Epithelial cell of prostate (primary cell): ENCODE data around the gene ITGB6.
A peak's percentile ranks its signal among the peaks of the same experiment; 100 is the strongest.

Experiments used
- DNase-seq: peaks from one replicate; pipeline ENCODE4 v3.0.0-alpha.2; 2011; ENCODE audit warnings: low read depth, low spot score
- H3K27ac ChIP-seq: fragments of 450-650 bp; 2 replicates; pipeline ENCODE4 v1.5.1; 2017; ENCODE audit warnings: mild to moderate bottlenecking

ITGB6 gene

GRCh38 chr2:160199683-160200389 is at the start of gene ITGB6:
TSS of gene ITGB6 (minus strand) at chr2:160200272. CDS start at chr2:160200063, 209 bp downstream.
- peak within 1 kb of the TSS; percentile 76 for H3K27ac ChIP-seq
- DNase-seq: no peak

- no peak overlapping the region for H3K27ac ChIP-seq
- DNase-seq: no peak
Observed at GRCh38 chr2:160247296-160248035, 47.4 kb upstream of the ITGB6 start.

DNA sequence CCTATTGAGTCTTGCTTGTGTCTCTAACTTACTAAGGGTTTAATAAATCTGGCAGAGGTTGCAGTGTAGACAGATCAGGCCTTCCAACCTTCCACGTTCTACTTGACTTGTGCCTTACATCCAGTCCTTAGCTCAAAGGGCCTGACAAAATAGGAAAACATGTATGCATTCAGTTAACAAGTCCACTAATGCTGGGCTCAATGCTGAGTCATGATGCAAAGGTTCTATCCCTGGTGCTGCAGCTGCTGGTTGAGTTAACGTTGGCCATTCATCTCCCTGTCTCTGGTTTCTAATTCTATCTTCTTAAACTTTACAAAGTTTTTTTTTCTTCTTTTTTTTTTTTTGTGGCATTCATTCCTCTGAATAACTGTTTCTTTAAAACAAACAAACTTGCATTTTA is 46.3 kb upstream of the ITGB6 start:
- H3K27ac ChIP-seq: no peak overlapping the region
- no peak for DNase-seq

- DNase-seq: no peak
Observed at GRCh38 chr2:160245614-160246155, 45.6 kb upstream of the ITGB6 start.

DNA sequence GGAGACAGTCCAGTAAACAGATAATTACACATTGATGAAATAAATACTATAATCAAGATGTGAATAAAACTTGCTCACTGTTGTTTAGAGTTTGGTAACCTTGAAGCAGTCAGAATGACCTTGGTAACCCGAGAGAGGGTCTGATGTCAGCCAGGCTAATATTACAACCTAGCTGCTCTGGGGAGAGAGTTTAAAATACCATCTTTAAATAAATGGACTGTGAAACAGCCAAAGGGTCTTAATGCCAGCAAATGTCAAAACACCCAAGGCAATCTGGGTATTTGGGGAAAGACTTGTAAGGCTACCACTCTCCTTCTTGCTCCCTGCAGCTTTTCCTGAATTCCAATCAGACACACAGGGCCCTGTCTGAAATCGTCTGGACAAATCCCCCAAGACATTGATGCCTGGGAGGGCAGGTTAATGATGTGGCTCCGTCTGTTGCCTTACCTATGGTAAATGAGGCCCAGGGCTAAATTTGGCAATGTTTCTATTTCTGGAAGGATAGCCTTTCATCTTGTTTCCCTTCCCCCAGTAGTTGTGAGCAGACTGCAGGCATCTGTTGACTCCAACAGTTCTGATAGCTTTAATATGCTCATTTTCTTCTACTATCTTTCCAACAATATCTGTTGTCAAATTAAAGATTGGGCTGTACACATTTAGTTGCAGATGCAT is 43.0 kb upstream of the ITGB6 start:
- DNase-seq: no peak
- H3K27ac ChIP-seq: peak overlapping the region; percentile 80

More at GRCh38 chr2:160245614-160246155, 45.6 kb upstream of the ITGB6 start:
- H3K27ac ChIP-seq: no peak overlapping the region

- no peak for DNase-seq
Observed at GRCh38 chr2:160241251-160242137, 41.4 kb upstream of the ITGB6 start.

GRCh38 chr2:160239436-160239835 is 39.4 kb upstream of the ITGB6 start:
- DNase-seq: no peak
- no peak overlapping the region for H3K27ac ChIP-seq

More at GRCh38 chr2:160241251-160242137, 41.4 kb upstream of the ITGB6 start:
- peak overlapping the region; percentile 80 for H3K27ac ChIP-seq

DNA sequence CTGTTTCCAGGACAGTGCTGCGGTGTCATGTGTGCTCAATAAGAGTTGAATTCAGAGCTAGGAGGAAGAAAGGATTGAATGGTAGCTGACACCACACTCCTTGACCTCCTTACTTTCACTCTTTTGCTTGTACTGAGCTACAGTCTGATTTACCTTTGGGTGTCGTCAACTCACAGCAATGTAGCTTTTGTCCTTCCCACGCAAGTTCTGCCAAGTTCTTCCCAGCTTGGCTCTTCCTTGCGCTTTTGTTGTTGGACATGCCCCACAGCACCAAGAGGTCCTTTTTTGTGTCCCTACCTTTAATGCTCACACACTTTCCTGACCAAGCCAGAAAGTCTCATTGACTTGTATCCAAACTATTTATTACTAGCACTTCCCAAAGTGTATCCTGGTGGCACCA is 38.3 kb upstream of the ITGB6 start:
- peak overlapping the region; percentile 62 for H3K27ac ChIP-seq
- no peak for DNase-seq

- H3K27ac ChIP-seq: no peak overlapping the region
- DNase-seq: no peak
Observed at GRCh38 chr2:160232905-160233475, 32.9 kb upstream of the ITGB6 start.

DNA sequence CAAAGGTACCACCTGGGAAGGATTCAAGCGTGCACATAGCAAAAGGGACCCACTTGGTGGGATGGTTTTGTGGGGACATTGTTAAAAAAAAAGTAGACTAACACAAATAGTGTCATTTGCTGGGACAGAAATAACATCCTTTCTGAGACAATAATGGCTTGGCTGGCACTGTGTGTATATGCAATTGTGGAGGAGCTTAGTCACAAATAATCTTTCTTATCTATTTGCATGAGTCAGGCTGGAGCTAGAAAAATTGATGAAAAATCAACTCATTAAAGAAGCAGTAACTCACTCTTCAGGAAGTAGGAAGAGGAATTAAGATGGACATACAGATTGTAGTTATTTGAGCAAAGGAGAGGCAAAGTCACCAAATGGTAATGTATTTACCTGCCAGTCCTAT is 29.5 kb upstream of the ITGB6 start:
- peak overlapping the region; percentile 96 for H3K27ac ChIP-seq
- DNase-seq: no peak

DNA sequence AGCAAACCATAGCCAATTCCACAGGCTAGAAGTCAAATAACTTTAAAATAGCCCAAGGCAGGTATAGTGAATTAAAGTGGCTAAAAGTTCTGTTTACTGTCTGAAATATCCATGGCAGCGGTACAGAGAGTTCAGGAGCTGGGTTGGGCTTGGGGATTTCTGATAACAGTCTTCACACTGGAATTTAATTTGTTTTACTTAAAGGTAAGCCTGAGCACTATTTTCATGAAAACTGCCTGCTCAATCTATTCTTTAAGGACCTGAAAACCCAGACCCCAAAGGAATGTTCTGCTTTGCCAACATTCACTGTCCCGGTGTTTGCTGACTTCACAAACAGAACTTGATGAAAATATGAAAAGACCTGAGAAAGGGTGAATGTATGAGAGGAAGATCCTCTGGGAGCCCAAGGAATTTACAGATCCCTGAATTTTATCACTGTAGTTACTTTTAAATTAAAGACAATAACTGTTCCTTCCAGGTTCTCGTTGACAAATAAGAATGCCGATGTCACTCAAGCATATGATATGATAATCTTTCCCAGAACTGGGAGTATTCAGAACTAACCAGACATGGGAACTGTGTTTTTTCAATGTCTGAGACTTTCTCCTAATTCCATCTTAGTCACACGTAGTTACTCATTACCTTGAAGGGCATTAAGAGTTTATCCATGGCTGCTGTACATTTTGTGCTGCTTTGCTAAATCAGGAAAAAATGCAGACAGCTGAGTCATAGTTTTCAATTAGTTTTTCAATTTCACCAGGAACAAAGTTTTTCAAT is 28.3 kb upstream of the ITGB6 start:
- no peak for DNase-seq

GRCh38 chr2:160227293-160227915 is 27.3 kb upstream of the ITGB6 start:
- H3K27ac ChIP-seq: peak overlapping the region; percentile 96
- DNase-seq: no peak

More for the DNA sequence above, 28.3 kb upstream of the ITGB6 start:
- peak overlapping the region; percentile 96 for H3K27ac ChIP-seq

GRCh38 chr2:160226367-160226766 is 26.3 kb upstream of the ITGB6 start:
- H3K27ac ChIP-seq: peak overlapping the region; percentile 96
- DNase-seq: no peak

DNA sequence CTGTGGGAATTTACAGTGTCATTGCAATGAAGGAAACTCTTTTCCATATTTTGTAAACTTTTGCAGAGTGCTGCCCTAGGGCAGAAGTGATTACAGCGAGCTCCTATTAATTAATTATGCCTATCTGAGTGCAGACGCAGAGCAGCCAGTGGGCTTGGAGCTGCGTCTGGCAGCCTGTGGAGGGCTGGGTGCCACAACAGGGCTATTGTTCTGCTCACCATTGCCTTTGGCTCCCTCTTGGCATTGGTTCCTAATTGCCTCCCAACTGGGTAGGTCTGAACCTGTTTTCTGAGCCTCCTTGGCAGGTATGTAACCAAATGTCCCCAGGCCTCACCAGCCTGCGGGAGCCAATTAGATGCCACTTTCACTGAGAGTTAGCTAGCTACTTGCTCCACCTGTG is 25.6 kb upstream of the ITGB6 start:
- no peak for DNase-seq
- peak overlapping the region; percentile 96 for H3K27ac ChIP-seq

GRCh38 chr2:160224507-160224906 is 24.4 kb upstream of the ITGB6 start:
- peak overlapping the region; percentile 96 for H3K27ac ChIP-seq
- DNase-seq: no peak

GRCh38 chr2:160224060-160224459 is 24.0 kb upstream of the ITGB6 start:
- peak overlapping the region; percentile 96 for H3K27ac ChIP-seq
- peak; percentile 87 for DNase-seq

DNA sequence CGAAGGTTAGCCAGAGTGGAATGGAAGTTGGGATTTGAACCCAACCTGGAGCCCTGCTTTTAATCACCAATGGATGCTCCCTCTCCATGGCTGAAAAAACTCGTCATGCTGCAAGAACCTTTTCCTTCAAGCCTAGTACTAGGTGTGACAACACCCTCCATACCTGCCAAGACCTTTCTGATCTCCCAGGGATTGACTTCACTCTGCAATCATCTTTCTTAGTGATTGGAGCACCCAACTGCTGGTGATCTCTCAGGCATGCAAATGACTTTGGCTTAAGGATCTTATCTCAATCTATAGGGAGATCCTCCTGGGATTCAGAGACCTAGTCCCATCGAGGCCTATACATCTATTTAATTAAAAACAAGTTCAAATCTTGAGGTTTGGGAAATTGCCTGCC is 23.5 kb upstream of the ITGB6 start:
- peak overlapping the region; percentile 96 for H3K27ac ChIP-seq
- no peak for DNase-seq
